HepG2 (cell line): ENCODE measurements around the gene CTSZ. TPM values are rescaled to one million over a fixed set of nuclear protein-coding genes. Genes with fewer than 3 reads are reported as not detected.

Experiments
- BCL3 ChIP-seq: sonication (generic); formaldehyde crosslinking; IDR thresholded peaks from 2 replicates; pipeline ENCODE4 v1.5.1; 2020; ENCODE audit warnings: mild to moderate bottlenecking, missing genetic modification reagents, moderate library complexity
- ERF ChIP-seq: IDR thresholded peaks from 2 replicates; pipeline ENCODE4 v1.6.1; 2018; ENCODE audit warnings: missing biosample characterization, missing genetic modification reagents
- GLI4 ChIP-seq: sonication (generic); formaldehyde crosslinking; IDR thresholded peaks from 2 replicates; pipeline ENCODE4 v1.5.1; 2020; ENCODE audit warnings: missing genetic modification reagents, mild to moderate bottlenecking, moderate library complexity, borderline replicate concordance
- NKX3-1 ChIP-seq: sonication (generic); formaldehyde crosslinking; IDR thresholded peaks from 2 replicates; pipeline ENCODE4 v1.5.0; 2020; ENCODE audit warnings: missing genetic modification reagents
- RXRA ChIP-seq: sonication (generic); formaldehyde crosslinking; IDR thresholded peaks from 2 replicates; pipeline ENCODE4 v1.5.1; 2020; ENCODE audit warnings: missing genetic modification reagents
- SOX5 ChIP-seq: IDR thresholded peaks from 2 replicates; pipeline ENCODE4 v1.6.1; 2016; ENCODE audit warnings: borderline replicate concordance
- SPEN ChIP-seq: sonication (generic); formaldehyde crosslinking; IDR thresholded peaks from 2 replicates; pipeline ENCODE4 v1.5.1; 2020; ENCODE audit warnings: low read depth, mild to moderate bottlenecking, missing genetic modification reagents
- TAF1 ChIP-seq: sonication (generic); formaldehyde crosslinking; IDR thresholded peaks from 2 replicates; pipeline ENCODE4 v1.4.0; 2020; ENCODE audit warnings: missing genetic modification reagents
- USF2 ChIP-seq, 2 experiments: sonication (generic) in 1 of 2; formaldehyde crosslinking in 1 of 2; IDR thresholded peaks; 2 replicates each; pipeline versions ENCODE4 v1.5.1 to v1.6.1; 2011 to 2020; ENCODE audit warnings: borderline replicate concordance in 1 of 2, low read depth in 1 of 2, low read length in 1 of 2, mild to moderate bottlenecking in 1 of 2, missing genetic modification reagents in 1 of 2, moderate library complexity in 1 of 2
- ZBTB38 ChIP-seq: sonication (generic); formaldehyde crosslinking; IDR thresholded peaks from 2 replicates; pipeline ENCODE4 v1.5.1; 2020; ENCODE audit warnings: mild to moderate bottlenecking, missing genetic modification reagents
- ZFP36 ChIP-seq: fragments of 150-350 bp; IDR thresholded peaks from 2 replicates; pipeline ENCODE4 v1.6.1; 2018; ENCODE audit warnings: borderline replicate concordance, low read length, low read depth; ENCODE audit not compliant: partially characterized antibody
- ZNF136 ChIP-seq: sonication (generic); formaldehyde crosslinking; IDR thresholded peaks from 2 replicates; pipeline ENCODE4 v1.8.1; 2022; ENCODE audit warnings: low read depth, mild to moderate bottlenecking, moderate library complexity, missing genetic modification reagents
- ZNF430 ChIP-seq: sonication (generic); formaldehyde crosslinking; IDR thresholded peaks from 2 replicates; pipeline ENCODE4 v1.9.0; 2021; ENCODE audit warnings: mild to moderate bottlenecking, missing genetic modification reagents
- ZNF431 ChIP-seq: sonication (generic); formaldehyde crosslinking; IDR thresholded peaks from 2 replicates; pipeline ENCODE4 v1.9.0; 2022; ENCODE audit warnings: missing genetic modification reagents, low read depth, mild to moderate bottlenecking, borderline replicate concordance
- ZNF605 ChIP-seq: sonication (generic); formaldehyde crosslinking; IDR thresholded peaks from 2 replicates; pipeline ENCODE4 v1.8.0; 2022; ENCODE audit warnings: mild to moderate bottlenecking, missing genetic modification reagents
- ZNF619 ChIP-seq: sonication (generic); formaldehyde crosslinking; IDR thresholded peaks from 2 replicates; pipeline ENCODE4 v1.4.0; 2020; ENCODE audit warnings: mild to moderate bottlenecking, missing genetic modification reagents
- ZSCAN12 ChIP-seq: sonication (generic); formaldehyde crosslinking; IDR thresholded peaks from 2 replicates; pipeline ENCODE4 v1.9.0; 2021; ENCODE audit warnings: mild to moderate bottlenecking, missing genetic modification reagents
- polyA plus RNA-seq, 8 experiments: library from polyadenylated mRNA; depleted of rRNA in 3 of 8; stranded (reverse) in 7 of 8; unstranded in 1 of 8; fragments of >200 nt; fragmentation: Illumina TruSeq in 4 of 8; extraction: Trizol in 4 of 8; gene quantifications; 2 replicates each; pipeline versions ENCODE4 v1.2.1 to v1.2.3, GENCODE V29; 2011 to 2016; ENCODE audit warnings: low read depth in 4 of 8, missing spikeins in 1 of 8, mixed read lengths in 1 of 8; ENCODE audit not compliant: insufficient read depth in 1 of 8
- total RNA-seq, 5 experiments: library from RNA; depleted of rRNA; stranded (reverse); fragments of >200 nt; fragmentation: Illumina TruSeq; extraction: Trizol; gene quantifications; 2 replicates each; pipeline ENCODE4 v1.2.3, GENCODE V29; 2016; ENCODE audit warnings: low read depth in 1 of 5
- TF ChIP-seq, protein P1 (sequence below): sonication (generic); formaldehyde crosslinking; IDR thresholded peaks from 2 replicates; pipeline ENCODE4 v1.8.0; 2022; ENCODE audit warnings: mild to moderate bottlenecking, missing genetic modification reagents, moderate library complexity
- TF ChIP-seq, protein P2 (sequence below): IDR thresholded peaks from 2 replicates; pipeline ENCODE4 v1.6.1; 2016

CTSZ gene
- total and polyA plus RNA-seq, 2 of the 13 experiments (the other 11 are each of a cell fraction or from before 2014, with no cell fraction given), result 0.33 TPM; not detected in 1

GRCh38 chr20:59013031-59013951, 6.2 kb upstream of the CTSZ start (continued):
- peak; percentile 10; the same call in 1 of the 2 replicates for TF ChIP-seq ZNF136
- TF ChIP-seq ERF (CRISPR knock-in tag), result no peak
- TF ChIP-seq GLI4, result no peak
- TF ChIP-seq ZNF605 (CRISPR knock-in tag), result peak; percentile 30; the same call in 1 of the 2 replicates
- TF ChIP-seq SOX5 (CRISPR knock-in tag), result no peak
- TF ChIP-seq, protein P1, sequence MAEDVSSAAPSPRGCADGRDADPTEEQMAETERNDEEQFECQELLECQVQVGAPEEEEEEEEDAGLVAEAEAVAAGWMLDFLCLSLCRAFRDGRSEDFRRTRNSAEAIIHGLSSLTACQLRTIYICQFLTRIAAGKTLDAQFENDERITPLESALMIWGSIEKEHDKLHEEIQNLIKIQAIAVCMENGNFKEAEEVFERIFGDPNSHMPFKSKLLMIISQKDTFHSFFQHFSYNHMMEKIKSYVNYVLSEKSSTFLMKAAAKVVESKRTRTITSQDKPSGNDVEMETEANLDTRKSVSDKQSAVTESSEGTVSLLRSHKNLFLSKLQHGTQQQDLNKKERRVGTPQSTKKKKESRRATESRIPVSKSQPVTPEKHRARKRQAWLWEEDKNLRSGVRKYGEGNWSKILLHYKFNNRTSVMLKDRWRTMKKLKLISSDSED (CRISPR knock-in tag), result peak; percentile 61; the same call in 1 of the 2 replicates
- TF ChIP-seq RXRA, result no peak
- no peak for TF ChIP-seq ZNF431 (CRISPR knock-in tag)
- 0 out of 2 replicates have a peak, but pooled peaks have one; percentile 65 for TF ChIP-seq ZNF430 (CRISPR knock-in tag)
- no peak for TF ChIP-seq ZNF619 (CRISPR knock-in tag)
- TF ChIP-seq ZFP36, result no peak
- no peak for TF ChIP-seq USF2 (IDR thresholded peaks at IDR 0.05; ENCODE audit: low read depth, low read length)
- no peak for TF ChIP-seq USF2 (CRISPR knock-in tag; IDR thresholded peaks at IDR 0.05; ENCODE audit: borderline replicate concordance)
- TF ChIP-seq NKX3-1 (CRISPR knock-in tag), result no peak
- TF ChIP-seq BCL3 (CRISPR knock-in tag), result no peak
- TF ChIP-seq TAF1 (CRISPR knock-in tag), result no peak
- TF ChIP-seq, protein P2, sequence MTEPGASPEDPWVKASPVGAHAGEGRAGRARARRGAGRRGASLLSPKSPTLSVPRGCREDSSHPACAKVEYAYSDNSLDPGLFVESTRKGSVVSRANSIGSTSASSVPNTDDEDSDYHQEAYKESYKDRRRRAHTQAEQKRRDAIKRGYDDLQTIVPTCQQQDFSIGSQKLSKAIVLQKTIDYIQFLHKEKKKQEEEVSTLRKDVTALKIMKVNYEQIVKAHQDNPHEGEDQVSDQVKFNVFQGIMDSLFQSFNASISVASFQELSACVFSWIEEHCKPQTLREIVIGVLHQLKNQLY (CRISPR knock-in tag), result no peak
- no peak for TF ChIP-seq SPEN (CRISPR knock-in tag)
- no peak for TF ChIP-seq ZSCAN12 (CRISPR knock-in tag)
- peak; percentile 93 for TF ChIP-seq ZBTB38 (CRISPR knock-in tag)
